Measurements from ENCODE around the gene GPX2.

DNA sequence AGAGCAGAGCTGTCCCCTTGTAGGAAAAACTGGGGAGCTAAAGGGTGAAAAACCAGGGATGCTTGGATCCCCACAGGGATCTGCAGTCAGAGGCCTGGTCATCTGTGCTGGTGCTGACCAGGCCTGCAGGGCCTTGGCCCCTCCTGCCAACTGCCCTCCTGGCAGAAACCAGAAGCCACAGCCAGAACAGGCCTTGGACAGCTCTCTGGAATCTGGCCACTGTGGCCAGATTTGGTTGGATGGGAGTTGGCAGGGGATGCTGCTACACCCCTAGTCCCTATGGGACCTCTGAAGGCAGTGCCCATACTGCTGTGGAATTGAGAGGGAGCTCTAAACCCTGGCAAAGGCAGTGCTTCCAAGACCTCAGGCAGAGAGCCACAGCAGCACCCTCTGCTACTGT is 9.2 kb upstream of the GPX2 start:
- TF ChIP-seq EZH2 (IDR thresholded peaks at IDR 0.05; ENCODE audit: insufficient read depth, low read length) = no peak
- TF ChIP-seq, protein P1, sequence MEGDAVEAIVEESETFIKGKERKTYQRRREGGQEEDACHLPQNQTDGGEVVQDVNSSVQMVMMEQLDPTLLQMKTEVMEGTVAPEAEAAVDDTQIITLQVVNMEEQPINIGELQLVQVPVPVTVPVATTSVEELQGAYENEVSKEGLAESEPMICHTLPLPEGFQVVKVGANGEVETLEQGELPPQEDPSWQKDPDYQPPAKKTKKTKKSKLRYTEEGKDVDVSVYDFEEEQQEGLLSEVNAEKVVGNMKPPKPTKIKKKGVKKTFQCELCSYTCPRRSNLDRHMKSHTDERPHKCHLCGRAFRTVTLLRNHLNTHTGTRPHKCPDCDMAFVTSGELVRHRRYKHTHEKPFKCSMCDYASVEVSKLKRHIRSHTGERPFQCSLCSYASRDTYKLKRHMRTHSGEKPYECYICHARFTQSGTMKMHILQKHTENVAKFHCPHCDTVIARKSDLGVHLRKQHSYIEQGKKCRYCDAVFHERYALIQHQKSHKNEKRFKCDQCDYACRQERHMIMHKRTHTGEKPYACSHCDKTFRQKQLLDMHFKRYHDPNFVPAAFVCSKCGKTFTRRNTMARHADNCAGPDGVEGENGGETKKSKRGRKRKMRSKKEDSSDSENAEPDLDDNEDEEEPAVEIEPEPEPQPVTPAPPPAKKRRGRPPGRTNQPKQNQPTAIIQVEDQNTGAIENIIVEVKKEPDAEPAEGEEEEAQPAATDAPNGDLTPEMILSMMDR (IDR thresholded peaks at IDR 0.05; ENCODE audit: insufficient read depth, low read depth, low read length) = no peak
